ENCODE results near the gene CNNM4.
"Not testable (repeated sequence)": the region's sequence is repeated elsewhere in the genome, so short reads cannot be mapped to it uniquely, and the experiment has no call there.

The CNNM4 gene

DNA sequence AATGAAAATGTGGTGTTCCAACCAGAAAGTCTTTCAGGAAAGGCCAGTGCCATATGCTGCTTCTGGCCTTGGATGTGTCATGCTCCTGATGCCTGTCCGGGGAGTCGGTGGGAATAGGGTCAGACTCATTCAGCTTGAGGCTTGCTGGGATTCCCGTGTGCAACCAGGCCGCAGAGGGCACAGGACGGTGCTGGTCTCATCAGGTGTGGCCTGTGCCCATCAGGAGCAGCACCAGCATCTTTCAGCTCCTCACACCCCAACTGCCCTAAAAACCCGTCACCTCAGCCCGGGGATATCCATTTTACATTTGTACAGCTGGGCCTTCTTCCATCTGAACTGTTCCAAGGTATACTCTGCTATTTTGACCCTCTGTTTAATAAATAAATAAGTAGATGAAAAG, 42.0 kb downstream of the CNNM4 start:
- TF ChIP-seq, protein P1, sequence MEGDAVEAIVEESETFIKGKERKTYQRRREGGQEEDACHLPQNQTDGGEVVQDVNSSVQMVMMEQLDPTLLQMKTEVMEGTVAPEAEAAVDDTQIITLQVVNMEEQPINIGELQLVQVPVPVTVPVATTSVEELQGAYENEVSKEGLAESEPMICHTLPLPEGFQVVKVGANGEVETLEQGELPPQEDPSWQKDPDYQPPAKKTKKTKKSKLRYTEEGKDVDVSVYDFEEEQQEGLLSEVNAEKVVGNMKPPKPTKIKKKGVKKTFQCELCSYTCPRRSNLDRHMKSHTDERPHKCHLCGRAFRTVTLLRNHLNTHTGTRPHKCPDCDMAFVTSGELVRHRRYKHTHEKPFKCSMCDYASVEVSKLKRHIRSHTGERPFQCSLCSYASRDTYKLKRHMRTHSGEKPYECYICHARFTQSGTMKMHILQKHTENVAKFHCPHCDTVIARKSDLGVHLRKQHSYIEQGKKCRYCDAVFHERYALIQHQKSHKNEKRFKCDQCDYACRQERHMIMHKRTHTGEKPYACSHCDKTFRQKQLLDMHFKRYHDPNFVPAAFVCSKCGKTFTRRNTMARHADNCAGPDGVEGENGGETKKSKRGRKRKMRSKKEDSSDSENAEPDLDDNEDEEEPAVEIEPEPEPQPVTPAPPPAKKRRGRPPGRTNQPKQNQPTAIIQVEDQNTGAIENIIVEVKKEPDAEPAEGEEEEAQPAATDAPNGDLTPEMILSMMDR (IDR thresholded peaks at IDR 0.05; ENCODE audit: control insufficient read depth, insufficient read depth, low read depth, low read length, missing control alignments), result no peak
- no peak for DNase-seq (ENCODE audit: low read depth)

DNA sequence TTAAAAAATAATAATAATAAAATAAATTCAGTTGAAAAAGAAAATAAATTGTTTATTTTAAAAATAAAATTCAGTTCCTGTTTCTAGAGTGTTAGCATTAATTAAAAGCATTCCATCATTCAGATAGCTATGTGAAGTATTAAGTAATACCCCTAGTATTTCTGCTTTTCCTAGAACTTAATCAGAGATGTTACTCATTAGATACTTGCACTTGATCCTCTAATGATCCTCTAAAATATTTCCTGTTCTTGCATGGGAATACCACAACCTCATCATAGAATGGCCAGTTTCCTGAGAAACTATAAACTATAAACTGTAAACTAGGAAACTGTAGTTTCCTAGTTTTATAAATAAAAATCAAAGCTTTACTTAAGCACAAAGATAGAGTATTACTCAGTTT, 44.3 kb downstream of the CNNM4 start:
- no peak for DNase-seq (ENCODE audit: low read depth)
- H3K4me3 ChIP-seq (ENCODE audit: control insufficient read depth, low read depth, low read length), result no peak overlapping the region
- TF ChIP-seq, protein P1 (IDR thresholded peaks at IDR 0.05; ENCODE audit: control insufficient read depth, insufficient read depth, low read depth, low read length, missing control alignments), result no peak

More for the DNA sequence above, 42.0 kb downstream of the CNNM4 start:
- H3K4me3 ChIP-seq (ENCODE audit: control insufficient read depth, low read depth, low read length), result no peak overlapping the region

DNA sequence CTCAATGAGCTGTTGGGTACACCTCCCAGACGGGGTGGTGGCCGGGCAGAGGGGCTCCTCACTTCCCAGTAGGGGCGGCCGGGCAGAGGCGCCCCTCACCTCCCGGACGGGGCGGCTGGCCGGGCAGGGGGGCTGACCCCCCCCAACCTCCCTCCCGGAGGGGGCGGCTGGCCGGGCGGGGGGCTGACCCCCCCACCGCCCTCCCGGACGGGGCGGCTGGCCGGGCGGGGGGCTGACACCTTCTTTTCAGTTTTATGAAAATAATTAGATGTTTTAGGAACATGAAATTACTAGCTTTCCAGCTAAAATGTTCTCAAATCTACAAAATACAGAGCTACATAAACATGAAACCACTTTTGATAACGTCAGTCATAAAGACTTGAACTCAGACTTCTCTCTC, 45.2 kb downstream of the CNNM4 start:
- not testable (repeated sequence) for DNase-seq (ENCODE audit: low read depth); H3K4me3 ChIP-seq (ENCODE audit: control insufficient read depth, low read depth, low read length)

DNA sequence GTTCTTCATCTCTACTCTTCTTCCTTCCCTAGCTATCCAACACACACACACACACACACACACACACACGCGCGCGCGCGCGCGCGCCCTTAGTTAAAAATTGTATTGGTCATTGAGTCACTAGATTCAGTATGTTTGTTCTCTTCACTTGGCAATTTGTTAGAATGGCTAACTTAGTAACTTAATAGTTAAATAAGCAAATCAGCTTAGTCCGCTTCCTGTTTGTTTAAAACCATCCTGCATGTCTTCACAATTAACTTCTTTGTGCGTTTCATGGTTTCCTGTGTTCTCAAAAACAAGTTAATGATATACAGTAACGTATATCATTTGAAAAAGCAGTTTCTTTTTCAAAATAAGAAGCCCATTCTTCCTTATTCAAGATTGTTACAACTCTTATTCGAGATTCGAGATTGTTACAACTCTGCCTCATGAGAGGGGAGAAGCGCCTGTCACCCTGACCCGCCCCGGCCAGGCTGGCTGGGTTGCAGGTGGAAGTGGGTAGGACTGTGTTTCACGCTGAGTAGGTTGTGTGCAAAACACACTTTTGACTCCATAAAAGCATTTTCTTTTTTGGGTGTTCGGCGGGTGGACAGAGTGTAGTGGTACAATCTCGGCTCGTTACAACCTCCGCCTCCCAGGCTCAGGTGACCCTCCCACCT, 45.9 kb downstream of the CNNM4 start:
- no peak for DNase-seq (ENCODE audit: low read depth)
- H3K4me3 ChIP-seq (ENCODE audit: control insufficient read depth, low read depth, low read length), result no peak overlapping the region
- TF ChIP-seq, protein P1 (IDR thresholded peaks at IDR 0.05; ENCODE audit: control insufficient read depth, insufficient read depth, low read depth, low read length, missing control alignments), result no peak

DNA sequence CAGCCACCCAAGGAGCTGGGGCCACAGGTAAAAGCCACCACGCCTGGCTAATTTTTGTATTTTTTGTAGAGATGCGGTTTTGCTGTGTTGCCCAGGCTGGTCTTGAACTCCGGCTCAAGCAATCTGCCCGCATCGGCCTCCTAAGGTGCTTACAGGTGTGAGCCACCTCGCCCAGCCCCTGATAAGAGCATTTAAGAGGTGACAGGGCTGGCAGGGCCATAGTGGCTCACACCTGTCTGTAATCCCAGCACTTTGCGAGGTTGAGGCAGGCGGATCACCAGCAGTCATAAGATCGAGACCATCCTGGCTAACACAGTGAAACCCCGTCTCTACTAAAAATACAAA, 46.4 kb downstream of the CNNM4 start:
- H3K4me3 ChIP-seq (ENCODE audit: control insufficient read depth, low read depth, low read length), result no peak overlapping the region
- no peak for DNase-seq (ENCODE audit: low read depth)
- TF ChIP-seq, protein P1 (IDR thresholded peaks at IDR 0.05; ENCODE audit: control insufficient read depth, insufficient read depth, low read depth, low read length, missing control alignments), result no peak

DNA sequence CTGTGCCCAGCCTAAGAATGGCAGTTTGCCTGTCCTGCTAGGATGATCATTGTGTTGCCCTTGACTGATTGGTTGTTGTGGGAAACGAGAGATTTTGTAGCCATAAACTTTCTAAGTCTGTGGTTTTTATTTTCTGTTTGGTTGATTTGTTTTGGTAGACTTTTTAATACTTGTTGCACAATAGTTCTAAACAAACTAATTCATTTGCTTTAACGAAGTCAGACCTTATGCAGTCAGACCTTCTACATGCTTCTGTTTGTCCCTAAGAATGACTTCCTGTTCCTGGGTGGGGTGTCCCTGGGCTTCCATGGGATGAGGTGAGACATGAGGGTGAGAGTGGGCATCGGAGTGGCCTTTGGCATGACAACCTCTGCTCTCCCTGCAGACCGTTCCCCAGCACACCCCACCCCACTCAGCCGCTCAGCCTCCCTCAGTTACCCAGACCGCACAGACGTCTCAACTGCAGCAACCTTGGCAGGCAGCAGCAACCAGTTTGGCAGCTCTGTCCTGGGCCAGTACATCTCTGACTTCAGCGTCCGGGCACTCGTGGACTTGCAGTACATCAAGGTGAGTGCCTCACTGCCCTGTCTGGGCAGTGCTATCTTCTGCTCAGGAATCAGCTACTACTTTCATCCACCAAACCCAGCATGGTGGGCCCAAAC, 47.6 kb downstream of the CNNM4 start:
- no peak for DNase-seq (ENCODE audit: low read depth)
- TF ChIP-seq, protein P1 (IDR thresholded peaks at IDR 0.05; ENCODE audit: control insufficient read depth, insufficient read depth, low read depth, low read length, missing control alignments), result no peak
- no peak overlapping the region for H3K4me3 ChIP-seq (ENCODE audit: control insufficient read depth, low read depth, low read length)

DNA sequence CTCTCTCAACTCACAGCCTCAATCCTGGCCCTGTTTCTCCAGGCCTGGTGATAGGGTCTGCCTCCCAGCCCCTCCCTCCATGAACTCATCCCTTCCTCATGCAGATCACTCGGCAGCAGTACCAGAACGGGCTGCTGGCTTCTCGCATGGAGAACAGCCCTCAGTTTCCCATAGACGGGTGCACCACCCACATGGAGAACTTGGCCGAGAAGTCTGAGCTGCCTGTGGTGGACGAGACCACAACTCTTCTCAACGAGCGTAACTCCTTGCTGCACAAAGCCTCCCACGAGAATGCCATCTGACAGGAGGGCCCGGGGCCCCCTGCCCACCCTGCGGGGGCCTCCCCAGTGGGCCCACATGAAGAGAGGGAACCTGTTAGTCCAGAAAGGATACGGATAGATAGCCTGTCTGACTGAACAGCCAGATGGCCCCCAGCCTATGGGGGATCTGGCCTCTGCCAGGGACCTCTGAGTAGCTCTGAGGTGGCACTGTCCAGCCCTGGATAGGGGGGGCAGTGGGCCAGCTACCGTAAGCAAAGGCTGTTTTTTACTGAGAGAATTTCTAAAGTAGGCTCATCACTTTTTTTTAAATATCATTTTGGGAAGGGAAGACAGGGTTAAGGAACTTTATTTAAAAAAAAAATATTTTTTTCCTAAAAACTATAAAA, 48.6 kb downstream of the CNNM4 start:
- no peak for DNase-seq (ENCODE audit: low read depth)
- TF ChIP-seq, protein P1 (IDR thresholded peaks at IDR 0.05; ENCODE audit: control insufficient read depth, insufficient read depth, low read depth, low read length, missing control alignments), result no peak
- H3K4me3 ChIP-seq (ENCODE audit: control insufficient read depth, low read depth, low read length), result no peak overlapping the region

All from AG09309 (cell line).